Myometrial cell (primary cell): ENCODE data around the gene AEN. TPM values are rescaled to one million over a fixed set of nuclear protein-coding genes. Genes with fewer than 3 reads are reported as not detected.

Source experiments
- total RNA-seq: library from RNA; depleted of rRNA; stranded (reverse); fragments of >200 nt; gene quantifications from 2 replicates; pipeline ENCODE4 v1.2.3, GENCODE V29; 2015

The AEN gene, protein sequence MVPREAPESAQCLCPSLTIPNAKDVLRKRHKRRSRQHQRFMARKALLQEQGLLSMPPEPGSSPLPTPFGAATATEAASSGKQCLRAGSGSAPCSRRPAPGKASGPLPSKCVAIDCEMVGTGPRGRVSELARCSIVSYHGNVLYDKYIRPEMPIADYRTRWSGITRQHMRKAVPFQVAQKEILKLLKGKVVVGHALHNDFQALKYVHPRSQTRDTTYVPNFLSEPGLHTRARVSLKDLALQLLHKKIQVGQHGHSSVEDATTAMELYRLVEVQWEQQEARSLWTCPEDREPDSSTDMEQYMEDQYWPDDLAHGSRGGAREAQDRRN
- total RNA-seq = 28.5 and 36.5 TPM in 2 replicates

GRCh38 chr15:88620995-88621772 is at the start of gene AEN:
TSS of gene AEN (plus strand) at chr15:88621340. CDS start at chr15:88626210, 4,870 bp downstream.

DNA sequence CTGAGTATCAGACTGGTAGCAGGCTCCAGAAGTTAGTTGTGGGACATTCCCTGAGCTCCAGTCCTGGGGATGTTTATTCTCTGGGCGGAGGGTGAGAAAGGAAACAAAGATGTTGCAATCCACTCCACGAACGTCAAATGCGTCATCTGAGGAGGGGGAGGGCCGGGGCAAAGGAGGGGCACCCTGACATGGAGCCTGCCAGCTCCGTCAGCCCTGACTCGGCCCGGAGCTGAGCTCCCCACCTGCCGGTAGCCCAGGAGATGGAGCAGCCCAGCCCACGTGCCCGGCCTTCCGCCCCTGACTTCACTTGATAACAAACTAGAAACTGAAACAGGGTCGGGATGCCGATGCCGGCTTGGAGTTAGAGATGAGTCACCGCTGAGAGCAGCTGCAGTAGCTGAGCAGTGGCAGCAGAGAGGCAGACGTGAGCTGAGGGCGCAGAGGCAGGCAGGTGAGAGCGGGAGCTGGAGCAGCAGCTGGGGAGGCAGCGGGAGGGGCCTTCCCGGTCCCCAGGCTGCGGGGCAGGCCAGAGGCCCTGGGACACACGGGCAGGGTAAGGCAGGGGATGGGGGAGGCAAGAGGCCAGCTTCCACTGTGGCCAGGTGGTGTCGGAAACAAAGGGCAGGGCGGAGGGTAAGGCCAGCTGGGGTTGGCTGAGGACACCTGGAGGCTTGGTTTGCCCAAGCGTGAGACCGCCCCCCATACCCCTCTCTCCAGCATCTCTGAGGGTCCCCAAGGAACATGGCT is 17.7 kb downstream of the AEN start, which contains the start of gene ISG20:
Gene ISG20, plus strand, starts transcription at position 391 of the 747 bp plus-strand sequence. Its CDS starts 351 bp downstream, at position 742.

Other genes with a start within 250 kb of the AEN start
- 12.4 and 26.9 TPM in 2 replicates for gene MRPL46, start 154.0 kb upstream of the AEN start, total RNA-seq
- gene MRPS11, start 153.6 kb upstream of the AEN start, total RNA-seq = 43.2 and 46.7 TPM in 2 replicates
- 8.1 and 11.0 TPM in 2 replicates for gene DET1, start 74.7 kb upstream of the AEN start, total RNA-seq
- 1.1 and 14.4 TPM in 2 replicates for gene ISG20, start 17.7 kb downstream of the AEN start, total RNA-seq
- gene ACAN, start 182.1 kb downstream of the AEN start, total RNA-seq = not detected in 2 replicates